ENCODE data around the gene LILRA5.

DNA sequence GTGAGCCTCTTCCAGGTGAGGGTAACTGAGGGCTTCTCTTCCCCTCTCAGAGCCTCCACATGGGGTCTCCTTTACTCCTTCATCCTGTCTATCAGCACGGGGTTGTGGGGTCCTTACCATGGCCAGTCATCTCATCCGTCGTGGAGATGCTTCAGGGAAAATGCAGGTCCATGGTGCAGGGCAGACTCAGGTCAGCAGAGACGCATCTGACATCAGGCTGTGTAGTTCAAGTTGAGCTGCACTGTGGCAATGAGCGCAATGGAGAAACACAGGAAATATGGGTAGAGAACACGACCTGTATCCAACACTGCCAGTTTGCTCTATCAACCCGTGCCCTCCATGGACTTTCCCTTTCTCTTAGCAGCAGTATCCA is 13.9 kb downstream of the LILRA5 start:
- TF ChIP-seq GATA2 (IDR thresholded peaks at IDR 0.05; ENCODE audit: low read depth, low read length) (no peak), GATA3 (IDR thresholded peaks at IDR 0.05; ENCODE audit: low read depth, low read length) (no peak)
